ENCODE results near the gene NDOR1. TPM values are rescaled to one million over a fixed set of nuclear protein-coding genes. Genes with fewer than 3 reads are reported as not detected.

NDOR1 gene
- total and polyA plus RNA-seq, 2 of the 8 experiments (the other 6 are each of a cell fraction or from before 2014, with no cell fraction given): 25.7 to 32.3 TPM

DNA sequence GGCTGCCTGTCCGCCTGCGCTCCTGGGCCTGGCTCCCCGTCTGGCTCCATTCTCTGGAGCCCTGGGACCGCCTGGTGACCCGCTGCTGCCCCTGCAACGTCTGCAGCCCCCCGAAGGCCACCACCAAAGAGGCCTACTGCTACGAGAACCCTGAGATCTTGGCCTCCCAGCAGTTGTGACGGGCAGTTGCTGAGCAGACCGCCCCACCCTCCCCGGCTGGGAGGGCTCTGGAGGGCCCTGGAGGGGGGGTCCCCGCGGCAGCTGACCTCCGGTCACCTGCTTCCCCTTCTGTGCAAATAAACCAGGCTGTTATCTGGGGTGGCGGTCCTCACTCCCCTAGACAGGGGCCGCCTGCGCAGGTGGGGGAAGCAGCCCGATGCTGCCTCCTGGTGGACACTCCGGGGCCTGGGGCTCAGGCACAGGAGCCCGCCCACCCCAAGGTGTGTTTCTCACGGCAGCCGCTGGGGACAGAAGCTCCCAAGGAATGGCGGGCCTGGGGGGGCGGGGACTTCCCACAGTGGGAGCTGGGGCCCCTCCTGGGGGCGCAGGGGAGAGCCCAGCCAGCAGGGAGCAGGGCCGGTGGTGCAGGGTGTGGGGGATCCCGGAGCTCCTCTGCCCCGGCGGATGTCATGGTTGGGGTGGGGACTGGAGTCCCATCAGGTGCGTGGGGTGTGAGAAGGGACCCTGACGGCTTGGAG is 30.9 kb downstream of the NDOR1 start (continued):
- TF ChIP-seq KDM4A (IDR thresholded peaks at IDR 0.05; ENCODE audit: low read depth, low read length, severe bottlenecking): no peak
- peak; percentile 72; the same call in 1 of the 2 replicates for TF ChIP-seq SP1 (IDR thresholded peaks at IDR 0.05; ENCODE audit: low read depth, low read length)
- TF ChIP-seq, protein P1, sequence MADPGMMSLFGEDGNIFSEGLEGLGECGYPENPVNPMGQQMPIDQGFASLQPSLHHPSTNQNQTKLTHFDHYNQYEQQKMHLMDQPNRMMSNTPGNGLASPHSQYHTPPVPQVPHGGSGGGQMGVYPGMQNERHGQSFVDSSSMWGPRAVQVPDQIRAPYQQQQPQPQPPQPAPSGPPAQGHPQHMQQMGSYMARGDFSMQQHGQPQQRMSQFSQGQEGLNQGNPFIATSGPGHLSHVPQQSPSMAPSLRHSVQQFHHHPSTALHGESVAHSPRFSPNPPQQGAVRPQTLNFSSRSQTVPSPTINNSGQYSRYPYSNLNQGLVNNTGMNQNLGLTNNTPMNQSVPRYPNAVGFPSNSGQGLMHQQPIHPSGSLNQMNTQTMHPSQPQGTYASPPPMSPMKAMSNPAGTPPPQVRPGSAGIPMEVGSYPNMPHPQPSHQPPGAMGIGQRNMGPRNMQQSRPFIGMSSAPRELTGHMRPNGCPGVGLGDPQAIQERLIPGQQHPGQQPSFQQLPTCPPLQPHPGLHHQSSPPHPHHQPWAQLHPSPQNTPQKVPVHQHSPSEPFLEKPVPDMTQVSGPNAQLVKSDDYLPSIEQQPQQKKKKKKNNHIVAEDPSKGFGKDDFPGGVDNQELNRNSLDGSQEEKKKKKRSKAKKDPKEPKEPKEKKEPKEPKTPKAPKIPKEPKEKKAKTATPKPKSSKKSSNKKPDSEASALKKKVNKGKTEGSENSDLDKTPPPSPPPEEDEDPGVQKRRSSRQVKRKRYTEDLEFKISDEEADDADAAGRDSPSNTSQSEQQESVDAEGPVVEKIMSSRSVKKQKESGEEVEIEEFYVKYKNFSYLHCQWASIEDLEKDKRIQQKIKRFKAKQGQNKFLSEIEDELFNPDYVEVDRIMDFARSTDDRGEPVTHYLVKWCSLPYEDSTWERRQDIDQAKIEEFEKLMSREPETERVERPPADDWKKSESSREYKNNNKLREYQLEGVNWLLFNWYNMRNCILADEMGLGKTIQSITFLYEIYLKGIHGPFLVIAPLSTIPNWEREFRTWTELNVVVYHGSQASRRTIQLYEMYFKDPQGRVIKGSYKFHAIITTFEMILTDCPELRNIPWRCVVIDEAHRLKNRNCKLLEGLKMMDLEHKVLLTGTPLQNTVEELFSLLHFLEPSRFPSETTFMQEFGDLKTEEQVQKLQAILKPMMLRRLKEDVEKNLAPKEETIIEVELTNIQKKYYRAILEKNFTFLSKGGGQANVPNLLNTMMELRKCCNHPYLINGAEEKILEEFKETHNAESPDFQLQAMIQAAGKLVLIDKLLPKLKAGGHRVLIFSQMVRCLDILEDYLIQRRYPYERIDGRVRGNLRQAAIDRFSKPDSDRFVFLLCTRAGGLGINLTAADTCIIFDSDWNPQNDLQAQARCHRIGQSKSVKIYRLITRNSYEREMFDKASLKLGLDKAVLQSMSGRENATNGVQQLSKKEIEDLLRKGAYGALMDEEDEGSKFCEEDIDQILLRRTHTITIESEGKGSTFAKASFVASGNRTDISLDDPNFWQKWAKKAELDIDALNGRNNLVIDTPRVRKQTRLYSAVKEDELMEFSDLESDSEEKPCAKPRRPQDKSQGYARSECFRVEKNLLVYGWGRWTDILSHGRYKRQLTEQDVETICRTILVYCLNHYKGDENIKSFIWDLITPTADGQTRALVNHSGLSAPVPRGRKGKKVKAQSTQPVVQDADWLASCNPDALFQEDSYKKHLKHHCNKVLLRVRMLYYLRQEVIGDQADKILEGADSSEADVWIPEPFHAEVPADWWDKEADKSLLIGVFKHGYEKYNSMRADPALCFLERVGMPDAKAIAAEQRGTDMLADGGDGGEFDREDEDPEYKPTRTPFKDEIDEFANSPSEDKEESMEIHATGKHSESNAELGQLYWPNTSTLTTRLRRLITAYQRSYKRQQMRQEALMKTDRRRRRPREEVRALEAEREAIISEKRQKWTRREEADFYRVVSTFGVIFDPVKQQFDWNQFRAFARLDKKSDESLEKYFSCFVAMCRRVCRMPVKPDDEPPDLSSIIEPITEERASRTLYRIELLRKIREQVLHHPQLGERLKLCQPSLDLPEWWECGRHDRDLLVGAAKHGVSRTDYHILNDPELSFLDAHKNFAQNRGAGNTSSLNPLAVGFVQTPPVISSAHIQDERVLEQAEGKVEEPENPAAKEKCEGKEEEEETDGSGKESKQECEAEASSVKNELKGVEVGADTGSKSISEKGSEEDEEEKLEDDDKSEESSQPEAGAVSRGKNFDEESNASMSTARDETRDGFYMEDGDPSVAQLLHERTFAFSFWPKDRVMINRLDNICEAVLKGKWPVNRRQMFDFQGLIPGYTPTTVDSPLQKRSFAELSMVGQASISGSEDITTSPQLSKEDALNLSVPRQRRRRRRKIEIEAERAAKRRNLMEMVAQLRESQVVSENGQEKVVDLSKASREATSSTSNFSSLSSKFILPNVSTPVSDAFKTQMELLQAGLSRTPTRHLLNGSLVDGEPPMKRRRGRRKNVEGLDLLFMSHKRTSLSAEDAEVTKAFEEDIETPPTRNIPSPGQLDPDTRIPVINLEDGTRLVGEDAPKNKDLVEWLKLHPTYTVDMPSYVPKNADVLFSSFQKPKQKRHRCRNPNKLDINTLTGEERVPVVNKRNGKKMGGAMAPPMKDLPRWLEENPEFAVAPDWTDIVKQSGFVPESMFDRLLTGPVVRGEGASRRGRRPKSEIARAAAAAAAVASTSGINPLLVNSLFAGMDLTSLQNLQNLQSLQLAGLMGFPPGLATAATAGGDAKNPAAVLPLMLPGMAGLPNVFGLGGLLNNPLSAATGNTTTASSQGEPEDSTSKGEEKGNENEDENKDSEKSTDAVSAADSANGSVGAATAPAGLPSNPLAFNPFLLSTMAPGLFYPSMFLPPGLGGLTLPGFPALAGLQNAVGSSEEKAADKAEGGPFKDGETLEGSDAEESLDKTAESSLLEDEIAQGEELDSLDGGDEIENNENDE (IDR thresholded peaks at IDR 0.05; ENCODE audit: insufficient replicate concordance, low read length): no peak
- TF ChIP-seq NANOG (IDR thresholded peaks at IDR 0.05; ENCODE audit: insufficient read depth, low read depth, low read length, poor library complexity, severe bottlenecking): no peak
- no peak for TF ChIP-seq USF2 (IDR thresholded peaks at IDR 0.05; ENCODE audit: low read length)
- no peak for TF ChIP-seq KDM1A (IDR thresholded peaks at IDR 0.05; ENCODE audit: borderline replicate concordance, low read length)
- peak; percentile 66 for TF ChIP-seq EGR1 (IDR thresholded peaks at IDR 0.05; ENCODE audit: borderline replicate concordance, low read depth, low read length)
- TF ChIP-seq BCL11A (IDR thresholded peaks at IDR 0.05; ENCODE audit: low read depth in 2 of 2, low read length in 2 of 2): no peak
- peak; percentile 73 for TF ChIP-seq BACH1 (IDR thresholded peaks at IDR 0.05; ENCODE audit: low read length)

Measured in H1 (cell line).